ENCODE data around the gene ACAP3.

DNA sequence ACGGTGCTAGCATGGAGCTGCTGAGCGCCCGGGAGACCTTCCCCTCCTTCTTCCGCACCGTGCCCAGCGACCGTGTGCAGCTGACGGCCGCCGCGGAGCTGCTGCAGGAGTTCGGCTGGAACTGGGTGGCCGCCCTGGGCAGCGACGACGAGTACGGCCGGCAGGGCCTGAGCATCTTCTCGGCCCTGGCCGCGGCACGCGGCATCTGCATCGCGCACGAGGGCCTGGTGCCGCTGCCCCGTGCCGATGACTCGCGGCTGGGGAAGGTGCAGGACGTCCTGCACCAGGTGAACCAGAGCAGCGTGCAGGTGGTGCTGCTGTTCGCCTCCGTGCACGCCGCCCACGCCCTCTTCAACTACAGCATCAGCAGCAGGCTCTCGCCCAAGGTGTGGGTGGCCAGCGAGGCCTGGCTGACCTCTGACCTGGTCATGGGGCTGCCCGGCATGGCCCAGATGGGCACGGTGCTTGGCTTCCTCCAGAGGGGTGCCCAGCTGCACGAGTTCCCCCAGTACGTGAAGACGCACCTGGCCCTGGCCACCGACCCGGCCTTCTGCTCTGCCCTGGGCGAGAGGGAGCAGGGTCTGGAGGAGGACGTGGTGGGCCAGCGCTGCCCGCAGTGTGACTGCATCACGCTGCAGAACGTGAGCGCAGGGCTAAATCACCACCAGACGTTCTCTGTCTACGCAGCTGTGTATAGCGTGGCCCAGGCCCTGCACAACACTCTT lies 24.5 kb upstream of the ACAP3 start:
- TF ChIP-seq, protein P1, sequence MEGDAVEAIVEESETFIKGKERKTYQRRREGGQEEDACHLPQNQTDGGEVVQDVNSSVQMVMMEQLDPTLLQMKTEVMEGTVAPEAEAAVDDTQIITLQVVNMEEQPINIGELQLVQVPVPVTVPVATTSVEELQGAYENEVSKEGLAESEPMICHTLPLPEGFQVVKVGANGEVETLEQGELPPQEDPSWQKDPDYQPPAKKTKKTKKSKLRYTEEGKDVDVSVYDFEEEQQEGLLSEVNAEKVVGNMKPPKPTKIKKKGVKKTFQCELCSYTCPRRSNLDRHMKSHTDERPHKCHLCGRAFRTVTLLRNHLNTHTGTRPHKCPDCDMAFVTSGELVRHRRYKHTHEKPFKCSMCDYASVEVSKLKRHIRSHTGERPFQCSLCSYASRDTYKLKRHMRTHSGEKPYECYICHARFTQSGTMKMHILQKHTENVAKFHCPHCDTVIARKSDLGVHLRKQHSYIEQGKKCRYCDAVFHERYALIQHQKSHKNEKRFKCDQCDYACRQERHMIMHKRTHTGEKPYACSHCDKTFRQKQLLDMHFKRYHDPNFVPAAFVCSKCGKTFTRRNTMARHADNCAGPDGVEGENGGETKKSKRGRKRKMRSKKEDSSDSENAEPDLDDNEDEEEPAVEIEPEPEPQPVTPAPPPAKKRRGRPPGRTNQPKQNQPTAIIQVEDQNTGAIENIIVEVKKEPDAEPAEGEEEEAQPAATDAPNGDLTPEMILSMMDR (IDR thresholded peaks at IDR 0.05 in 8 of 11, conservative IDR thresholded peaks at IDR 0.05 in 3 of 11), result no peak
- TF ChIP-seq POLR2A (IDR thresholded peaks at IDR 0.05) (no peak), POLR2AphosphoS5 (IDR thresholded peaks at IDR 0.05) (peak in 2 of 3 donors; percentile 20 to 35)
